GM23338 (cell line): ENCODE measurements around the gene TMEM134. TPM values are rescaled to one million over a fixed set of nuclear protein-coding genes. Genes with fewer than 3 reads are reported as not detected.

Source experiments
- ATAC-seq: fragments of 200-7000 bp; cut with Tn5 transposase; 3 replicates; pipeline ENCODE4 v1.9.1; 2020
- DNase-seq: peaks from one replicate; pipeline ENCODE4 v3.0.0-alpha.2; 2015; ENCODE audit warnings: low spot score
- H2AFZ ChIP-seq: fragments of 200-600 bp; sonication (generic); 2 replicates; pipeline ENCODE4 v1.8.0; 2016; ENCODE audit warnings: antibody characterized with exemption, mild to moderate bottlenecking, moderate library complexity
- H3F3A ChIP-seq: fragments of 200-600 bp; sonication (generic); replicated peaks from 2 replicates; pipeline ENCODE4 v1.8.0; 2017; ENCODE audit warnings: antibody characterized with exemption, mixed run types, low read depth
- H3K27ac ChIP-seq: fragments of 200-600 bp; sonication (generic); 2 replicates; pipeline ENCODE4 v1.6.1; 2016; ENCODE audit warnings: low read depth
- H3K27me3 ChIP-seq: fragments of 200-600 bp; sonication (generic); 2 replicates; pipeline ENCODE4 v1.8.0; 2016; ENCODE audit warnings: mild to moderate bottlenecking, mixed run types, moderate library complexity; ENCODE audit not compliant: insufficient read depth
- H3K36me3 ChIP-seq: fragments of 200-600 bp; sonication (generic); 2 replicates; pipeline ENCODE4 v1.8.0; 2016; ENCODE audit warnings: mild to moderate bottlenecking; ENCODE audit not compliant: insufficient read depth
- H3K4me1 ChIP-seq: fragments of 200-600 bp; sonication (generic); 2 replicates; pipeline ENCODE4 v1.8.0; 2016; ENCODE audit warnings: mild to moderate bottlenecking, moderate library complexity; ENCODE audit not compliant: insufficient read depth
- H3K4me2 ChIP-seq: fragments of 200-600 bp; sonication (generic); 2 replicates; pipeline ENCODE4 v1.7.1; 2017; ENCODE audit warnings: mixed run types
- H3K4me3 ChIP-seq: fragments of 200-600 bp; sonication (generic); 2 replicates; pipeline ENCODE4 v1.6.1; 2016; ENCODE audit warnings: mixed run types
- H3K79me2 ChIP-seq: fragments of 200-600 bp; sonication (generic); replicated peaks from 2 replicates; pipeline ENCODE4 v1.8.0; 2017; ENCODE audit warnings: mild to moderate bottlenecking; ENCODE audit not compliant: insufficient read depth
- H3K9me2 ChIP-seq: fragments of 200-600 bp; sonication (generic); 2 replicates; pipeline ENCODE4 v1.8.0; 2017; ENCODE audit not compliant: insufficient read depth
- H4K20me1 ChIP-seq: fragments of 200-600 bp; sonication (generic); replicated peaks from 2 replicates; pipeline ENCODE4 v1.8.0; 2017; ENCODE audit warnings: mild to moderate bottlenecking; ENCODE audit not compliant: insufficient read depth
- H3K27ac Mint-ChIP-seq: 2 replicates; pipeline ENCODE4 v1.8.0; 2020; ENCODE audit warnings: inconsistent platforms, mild to moderate bottlenecking, moderate library complexity, mixed read lengths
- H3K27me3 Mint-ChIP-seq: 3 replicates; pipeline ENCODE4 v1.8.0; 2022; ENCODE audit warnings: low read depth, mild to moderate bottlenecking, moderate library complexity, mixed read lengths, inconsistent platforms; ENCODE audit not compliant: insufficient read depth, poor library complexity
- H3K36me3 Mint-ChIP-seq: 3 replicates; pipeline ENCODE4 v1.8.0; 2021; ENCODE audit warnings: low read depth, mild to moderate bottlenecking, inconsistent platforms, moderate library complexity, mixed read lengths
- H3K4me1 Mint-ChIP-seq: 3 replicates; pipeline ENCODE4 v1.8.0; 2020; ENCODE audit warnings: mild to moderate bottlenecking, inconsistent platforms, mixed read lengths
- H3K4me3 Mint-ChIP-seq: 3 replicates; pipeline ENCODE4 v1.8.0; 2021; ENCODE audit warnings: moderate library complexity, mild to moderate bottlenecking, inconsistent platforms, mixed read lengths
- H3K9me3 Mint-ChIP-seq: 3 replicates; pipeline ENCODE4 v1.8.0; 2020; ENCODE audit warnings: moderate library complexity, mild to moderate bottlenecking, inconsistent platforms, mixed read lengths
- EZH2 ChIP-seq: fragments of 200-600 bp; sonication (generic); IDR thresholded peaks from one replicate; pipeline ENCODE4 v1.8.0; 2017; ENCODE audit warnings: antibody characterized with exemption, mild to moderate bottlenecking, low read depth; ENCODE audit not compliant: unreplicated experiment
- NANOG ChIP-seq: IDR thresholded peaks from 2 replicates; pipeline ENCODE4 v1.6.1; 2016; ENCODE audit warnings: antibody characterized with exemption, borderline replicate concordance
- POLR2AphosphoS5 ChIP-seq: IDR thresholded peaks from 2 replicates; pipeline ENCODE4 v1.6.1; 2016; ENCODE audit warnings: antibody characterized with exemption, low read depth
- STAT1 ChIP-seq: IDR thresholded peaks from one replicate; pipeline ENCODE4 v1.6.1; 2016; ENCODE audit warnings: antibody characterized with exemption; ENCODE audit not compliant: unreplicated experiment
- ZNF114 ChIP-seq: fragments of 250-450 bp; sonication (Bioruptor Pico); IDR thresholded peaks from 2 replicates; pipeline ENCODE4 v1.5.0; 2020; ENCODE audit warnings: mild to moderate bottlenecking, moderate library complexity
- ZNF462 ChIP-seq: fragments of 250-450 bp; sonication (Bioruptor Pico); IDR thresholded peaks from 2 replicates; pipeline ENCODE4 v1.5.0; 2020; ENCODE audit warnings: mild to moderate bottlenecking, moderate library complexity
- polyA plus RNA-seq: library from polyadenylated mRNA; unstranded; fragments of >200 nt; fragmentation: Nextera tagmentation; extraction: Ambion mirVana; gene quantifications from 2 replicates; pipeline ENCODE4 v1.2.1, GENCODE V29; 2016
- total RNA-seq: library from RNA; depleted of rRNA; stranded (reverse); fragments of >200 nt; shearing (Covaris generic); gene quantifications from 2 replicates; pipeline ENCODE4 v1.2.3, GENCODE V29; 2014
- TF ChIP-seq, protein P1 (sequence below): IDR thresholded peaks from 2 replicates; pipeline ENCODE4 v1.6.1; 2016; ENCODE audit warnings: antibody characterized with exemption

Gene TMEM134
- total and polyA plus RNA-seq, 2 experiments from 2014 or later, result 61.4 to 69.2 TPM

GRCh38 chr11:67508486-67509121 lies 39.6 kb upstream of the TMEM134 start (continued):
- TF ChIP-seq ZNF462 (CRISPR knock-in tag), result no peak
- no peak for TF ChIP-seq STAT1
- no peak for TF ChIP-seq NANOG
- TF ChIP-seq, protein P1, sequence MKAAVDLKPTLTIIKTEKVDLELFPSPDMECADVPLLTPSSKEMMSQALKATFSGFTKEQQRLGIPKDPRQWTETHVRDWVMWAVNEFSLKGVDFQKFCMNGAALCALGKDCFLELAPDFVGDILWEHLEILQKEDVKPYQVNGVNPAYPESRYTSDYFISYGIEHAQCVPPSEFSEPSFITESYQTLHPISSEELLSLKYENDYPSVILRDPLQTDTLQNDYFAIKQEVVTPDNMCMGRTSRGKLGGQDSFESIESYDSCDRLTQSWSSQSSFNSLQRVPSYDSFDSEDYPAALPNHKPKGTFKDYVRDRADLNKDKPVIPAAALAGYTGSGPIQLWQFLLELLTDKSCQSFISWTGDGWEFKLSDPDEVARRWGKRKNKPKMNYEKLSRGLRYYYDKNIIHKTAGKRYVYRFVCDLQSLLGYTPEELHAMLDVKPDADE, result no peak
- no peak for TF ChIP-seq ZNF114 (CRISPR knock-in tag)

- Mint-ChIP-seq H3K4me3 (peak within 1 kb of the TSS; percentile 73), H3K4me1 (peaks cover 23% of the 10 kb centered on the region), H3K36me3 (peaks cover 7% of the 10 kb centered on the region), H3K27ac (peak within 1 kb of the TSS; percentile 93), H3K27me3 (peaks cover 16% of the 10 kb centered on the region), H3K9me3 (peaks cover 3% of the 10 kb centered on the region; the same call in 1 of the 3 replicates)
- peak within 1 kb of the TSS; percentile 95 for H3K4me2 ChIP-seq
- H3K27ac ChIP-seq, result peak within 1 kb of the TSS; percentile 92
- H2AFZ ChIP-seq, result peak within 1 kb of the TSS; percentile 94
- peak within 1 kb of the TSS; percentile 86 for H3K4me3 ChIP-seq
- no peak for TF ChIP-seq EZH2
- peak; percentile 60 for TF ChIP-seq POLR2AphosphoS5
- H3K4me1 ChIP-seq, result peaks cover 27% of the 10 kb centered on the region
- peaks cover 12% of the 10 kb centered on the region for H4K20me1 ChIP-seq
- ATAC-seq, result peak; percentile 78
- peaks cover 16% of the 10 kb centered on the region; the same call in 1 of the 2 replicates for H3F3A ChIP-seq
- no peaks in the 10 kb centered on the region; the same call in 1 of the 2 replicates for H3K27me3 ChIP-seq
- no peaks in the 10 kb centered on the region for H3K36me3 ChIP-seq
- DNase-seq, result peak; percentile 100
- H3K9me2 ChIP-seq, result no peaks in the 10 kb centered on the region
- peaks cover 5% of the 10 kb centered on the region; the same call in 1 of the 2 replicates for H3K79me2 ChIP-seq
These were observed 38.9 kb upstream of the TMEM134 start, which contains the start of gene CDK2AP2 for GRCh38 chr11:67507864-67508485. Gene CDK2AP2, minus strand, starts transcription at chr11:67508162. Its CDS starts 80 bp downstream, at chr11:67508082.
